Neutrophil (primary cell): Measurements from ENCODE around the gene SPEG.

Experiments
- H3K27ac ChIP-seq: fragments of 200-600 bp; sonication (generic); 2 replicates; pipeline ENCODE4 v1.5.1; 2016; ENCODE audit warnings: mild to moderate bottlenecking, moderate library complexity
- H3K27me3 ChIP-seq: fragments of 200-600 bp; sonication (generic); 2 replicates; pipeline ENCODE4 v1.6.0; 2016; ENCODE audit warnings: mild to moderate bottlenecking
- H3K36me3 ChIP-seq: fragments of 200-600 bp; sonication (generic); 2 replicates; pipeline ENCODE4 v1.5.1; 2017
- H3K4me1 ChIP-seq, 2 experiments: fragments of 200-600 bp in 1 of 2; sonication (generic) in 1 of 2; 1 replicate in 1 of 2; 2 replicates in 1 of 2; pipeline versions ENCODE4 v1.5.1 to v1.6.1; 2013 to 2016; ENCODE audit warnings: low read depth in 1 of 2, low read length in 1 of 2, mild to moderate bottlenecking in 1 of 2, moderate library complexity in 1 of 2; ENCODE audit not compliant: control insufficient read depth in 1 of 2, insufficient read depth in 1 of 2
- H3K4me3 ChIP-seq, 2 experiments: fragments of 200-600 bp in 1 of 2; sonication (generic) in 1 of 2; 1 replicate in 1 of 2; 2 replicates in 1 of 2; pipeline ENCODE4 v1.5.1; 2013 to 2016; ENCODE audit warnings: low read depth in 1 of 2, low read length in 1 of 2, mild to moderate bottlenecking in 1 of 2, moderate library complexity in 1 of 2
- H3K9me3 ChIP-seq: fragments of 200-600 bp; sonication (generic); 2 replicates; pipeline ENCODE4 v1.5.1; 2016
- TF ChIP-seq, protein P1 (sequence below): fragments of 200-600 bp; sonication (generic); IDR thresholded peaks from 2 replicates; pipeline ENCODE4 v1.5.1; 2016; ENCODE audit warnings: antibody characterized with exemption

The SPEG gene

DNA sequence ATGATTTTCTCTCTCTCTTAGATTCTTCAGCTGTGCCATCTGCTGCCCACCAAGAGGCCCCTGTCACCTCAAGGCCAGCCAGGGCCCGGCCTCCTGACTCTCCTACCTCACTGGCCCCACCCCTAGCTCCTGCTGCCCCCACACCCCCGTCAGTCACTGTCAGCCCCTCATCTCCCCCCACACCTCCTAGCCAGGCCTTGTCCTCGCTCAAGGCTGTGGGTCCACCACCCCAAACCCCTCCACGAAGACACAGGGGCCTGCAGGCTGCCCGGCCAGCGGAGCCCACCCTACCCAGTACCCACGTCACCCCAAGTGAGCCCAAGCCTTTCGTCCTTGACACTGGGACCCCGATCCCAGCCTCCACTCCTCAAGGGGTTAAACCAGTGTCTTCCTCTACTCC lies 54.7 kb downstream of the SPEG start:
- no peak overlapping the region for H3K4me3 ChIP-seq
- no peaks in the 10 kb centered on the region for H3K9me3 ChIP-seq
- H3K27ac ChIP-seq = no peak overlapping the region
- no peaks in the 10 kb centered on the region for H3K36me3 ChIP-seq
- no peaks in the 10 kb centered on the region for H3K4me1 ChIP-seq
- TF ChIP-seq, protein P1, sequence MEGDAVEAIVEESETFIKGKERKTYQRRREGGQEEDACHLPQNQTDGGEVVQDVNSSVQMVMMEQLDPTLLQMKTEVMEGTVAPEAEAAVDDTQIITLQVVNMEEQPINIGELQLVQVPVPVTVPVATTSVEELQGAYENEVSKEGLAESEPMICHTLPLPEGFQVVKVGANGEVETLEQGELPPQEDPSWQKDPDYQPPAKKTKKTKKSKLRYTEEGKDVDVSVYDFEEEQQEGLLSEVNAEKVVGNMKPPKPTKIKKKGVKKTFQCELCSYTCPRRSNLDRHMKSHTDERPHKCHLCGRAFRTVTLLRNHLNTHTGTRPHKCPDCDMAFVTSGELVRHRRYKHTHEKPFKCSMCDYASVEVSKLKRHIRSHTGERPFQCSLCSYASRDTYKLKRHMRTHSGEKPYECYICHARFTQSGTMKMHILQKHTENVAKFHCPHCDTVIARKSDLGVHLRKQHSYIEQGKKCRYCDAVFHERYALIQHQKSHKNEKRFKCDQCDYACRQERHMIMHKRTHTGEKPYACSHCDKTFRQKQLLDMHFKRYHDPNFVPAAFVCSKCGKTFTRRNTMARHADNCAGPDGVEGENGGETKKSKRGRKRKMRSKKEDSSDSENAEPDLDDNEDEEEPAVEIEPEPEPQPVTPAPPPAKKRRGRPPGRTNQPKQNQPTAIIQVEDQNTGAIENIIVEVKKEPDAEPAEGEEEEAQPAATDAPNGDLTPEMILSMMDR = no peak
- H3K27me3 ChIP-seq = peaks cover 100% of the 10 kb centered on the region

DNA sequence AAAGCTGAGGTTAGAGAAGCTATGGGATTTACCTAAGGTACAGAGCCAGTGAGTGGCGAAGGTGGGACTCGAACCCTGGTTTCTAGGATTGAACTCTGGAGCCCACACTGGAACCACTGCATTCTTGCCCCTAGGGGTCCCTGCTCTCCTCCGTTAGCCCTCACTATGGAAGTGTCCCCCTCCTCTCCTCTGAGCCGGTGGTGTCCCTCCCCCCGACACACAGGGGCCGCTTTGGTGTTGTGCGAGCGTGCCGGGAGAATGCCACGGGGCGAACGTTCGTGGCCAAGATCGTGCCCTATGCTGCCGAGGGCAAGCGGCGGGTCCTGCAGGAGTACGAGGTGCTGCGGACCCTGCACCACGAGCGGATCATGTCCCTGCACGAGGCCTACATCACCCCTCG lies 55.5 kb downstream of the SPEG start:
- Histone ChIP-seq H3K4me3 (no peak overlapping the region), H3K27me3 (peaks cover 100% of the 10 kb centered on the region), H3K4me1 (no peaks in the 10 kb centered on the region), H3K9me3 (no peaks in the 10 kb centered on the region), H3K36me3 (no peaks in the 10 kb centered on the region), H3K27ac (no peak overlapping the region)
- TF ChIP-seq, protein P1 = no peak

DNA sequence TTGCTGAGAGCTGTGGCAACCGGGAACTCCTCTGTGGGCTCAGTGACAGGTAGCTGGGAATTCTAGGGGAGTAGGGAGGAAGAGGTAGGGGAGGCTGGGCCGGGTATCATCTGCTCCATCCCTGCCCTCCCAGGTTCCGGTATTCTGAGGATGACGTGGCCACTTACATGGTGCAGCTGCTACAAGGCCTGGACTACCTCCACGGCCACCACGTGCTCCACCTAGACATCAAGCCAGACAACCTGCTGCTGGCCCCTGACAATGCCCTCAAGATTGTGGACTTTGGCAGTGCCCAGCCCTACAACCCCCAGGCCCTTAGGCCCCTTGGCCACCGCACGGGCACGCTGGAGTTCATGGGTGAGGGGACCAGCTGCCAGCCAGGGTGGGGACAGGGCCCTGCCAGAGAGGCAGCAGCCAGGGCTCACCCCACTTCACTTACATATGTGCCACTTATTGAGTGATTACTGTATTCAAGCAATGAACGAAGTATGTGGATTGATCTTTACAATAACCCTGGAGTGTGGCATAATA lies 56.0 kb downstream of the SPEG start:
- Histone ChIP-seq H3K36me3 (no peaks in the 10 kb centered on the region), H3K27ac (no peak overlapping the region), H3K4me3 (no peak overlapping the region), H3K4me1 (no peaks in the 10 kb centered on the region), H3K27me3 (peaks cover 100% of the 10 kb centered on the region), H3K9me3 (no peaks in the 10 kb centered on the region)
- TF ChIP-seq, protein P1 = no peak

DNA sequence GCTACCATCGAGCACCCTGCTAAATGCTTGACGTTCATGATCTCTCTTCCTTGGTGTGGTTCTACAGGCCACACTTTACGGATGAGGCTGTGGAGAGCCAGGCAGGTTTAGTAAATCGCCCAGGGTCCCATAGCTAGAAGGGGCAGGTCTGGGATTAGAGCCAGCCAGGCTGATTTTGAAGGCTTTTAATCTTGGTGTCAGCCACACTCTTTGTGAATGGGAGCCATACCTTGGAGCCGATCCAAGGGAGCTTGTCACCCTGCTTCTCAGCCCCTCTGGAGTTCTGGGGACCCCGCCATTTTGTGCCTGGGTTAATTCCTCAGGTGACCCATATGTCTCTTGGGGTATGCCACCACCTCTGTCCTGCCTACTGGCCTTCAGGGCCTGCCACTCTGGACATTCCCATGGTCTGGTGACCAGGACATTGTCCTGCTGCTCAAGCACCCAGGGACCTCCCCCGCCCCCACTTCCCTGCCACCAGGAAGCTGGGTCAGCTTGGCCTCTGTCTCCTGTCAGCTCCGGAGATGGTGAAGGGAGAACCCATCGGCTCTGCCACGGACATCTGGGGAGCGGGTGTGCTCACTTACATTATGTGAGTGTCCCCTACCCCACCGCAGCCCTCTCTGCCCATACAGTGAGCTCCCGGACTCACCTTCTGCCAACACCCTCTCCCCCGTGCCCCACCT lies 56.8 kb downstream of the SPEG start:
- H3K9me3 ChIP-seq = no peaks in the 10 kb centered on the region
- no peaks in the 10 kb centered on the region for H3K36me3 ChIP-seq
- H3K27me3 ChIP-seq = peaks cover 100% of the 10 kb centered on the region
- H3K27ac ChIP-seq = no peak overlapping the region
- no peak overlapping the region for H3K4me3 ChIP-seq
- TF ChIP-seq, protein P1 = no peak
- peaks cover 0 to under 1% of the 10 kb centered on the region in 2 experiments for H3K4me1 ChIP-seq

DNA sequence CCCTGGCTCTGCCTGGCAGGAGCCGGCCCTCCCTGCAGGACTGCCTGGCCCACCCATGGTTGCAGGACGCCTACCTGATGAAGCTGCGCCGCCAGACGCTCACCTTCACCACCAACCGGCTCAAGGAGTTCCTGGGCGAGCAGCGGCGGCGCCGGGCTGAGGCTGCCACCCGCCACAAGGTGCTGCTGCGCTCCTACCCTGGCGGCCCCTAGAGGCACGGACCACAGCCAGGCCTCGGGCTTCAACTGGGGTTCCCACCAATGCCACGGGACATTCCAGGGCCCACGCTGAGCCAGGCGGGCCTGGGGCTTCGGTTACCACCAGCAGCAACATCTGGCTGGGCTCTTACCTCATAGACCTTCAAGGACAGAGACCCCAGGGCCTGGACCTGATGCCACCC lies 57.9 kb downstream of the SPEG start:
- TF ChIP-seq, protein P1 = no peak
- Histone ChIP-seq H3K36me3 (no peaks in the 10 kb centered on the region), H3K4me1 (peaks cover 11 to 12% of the 10 kb centered on the region in 2 experiments), H3K27ac (no peak overlapping the region), H3K4me3 (no peak overlapping the region), H3K9me3 (no peaks in the 10 kb centered on the region), H3K27me3 (peaks cover 100% of the 10 kb centered on the region)
